ENCODE measurements around the gene NXNL1.
"Not testable (repeated sequence)": the region's sequence is repeated elsewhere in the genome, so short reads cannot be mapped to it uniquely, and the experiment has no call there.

GRCh38 chr19:17499025-17499424, 38.3 kb upstream of the NXNL1 start:
- TF ChIP-seq CTCF, POLR2A (IDR thresholded peaks at IDR 0.05): not testable (repeated sequence)

Measured in transverse colon (tissue), 3 donors.